ENCODE measurements around the gene DAZL. TPM values are rescaled to one million over a fixed set of nuclear protein-coding genes. Genes with fewer than 3 reads are reported as not detected.

DAZL gene
- total RNA-seq, 4 donors from 2014 or later: not detected

GRCh38 chr3:16546186-16547010 lies 58.8 kb downstream of the DAZL start:
- Histone ChIP-seq H3K36me3 (no peaks in the 10 kb centered on the region), H3K27ac (peak overlapping the region in 2 of 4 donors; percentile 34 to 63), H3K4me3 (no peak overlapping the region), H3K27me3 (peaks cover 0 to 2% (median 0%) of the 10 kb centered on the region in 4 donors), H3K4me1 (peaks cover 0 to 12% (median 6%) of the 10 kb centered on the region in 3 donors), H3K9me3 (no peaks in the 10 kb centered on the region)
- no peak for DNase-seq
- 76 to 87% methylated on average over 10 to 12 of the region's 12 CpGs for WGBS, 2 donors
- intact Hi-C loops (cut with DNase I): no loop called here
- no peak for TF ChIP-seq CTCF (IDR thresholded peaks at IDR 0.05)
- no peak for TF ChIP-seq POLR2A (IDR thresholded peaks at IDR 0.05)

GRCh38 chr3:16545413-16546185 lies 59.6 kb downstream of the DAZL start:
- 52 to 87% methylated on average over 8 to 10 of the region's 10 CpGs for WGBS, 2 donors
- H3K27ac ChIP-seq: peak overlapping the region in 2 of 4 donors; percentile 18 to 63

GRCh38 chr3:16543242-16543864 lies 61.9 kb downstream of the DAZL start:
- WGBS, 2 donors: 79 to 85% methylated on average over 6 of the region's 6 CpGs
- TF ChIP-seq POLR2A (IDR thresholded peaks at IDR 0.05) (no peak), CTCF (IDR thresholded peaks at IDR 0.05) (no peak)
- H3K27ac ChIP-seq: no peak overlapping the region

More at GRCh38 chr3:16545413-16546185, 59.6 kb downstream of the DAZL start:
- peaks cover 0 to 8% (median 5%) of the 10 kb centered on the region in 3 donors for H3K4me1 ChIP-seq
- peaks cover 0 to 5% (median 0%) of the 10 kb centered on the region in 4 donors for H3K27me3 ChIP-seq
- H3K36me3 ChIP-seq: no peaks in the 10 kb centered on the region
- no peak overlapping the region for H3K4me3 ChIP-seq
- no peak for TF ChIP-seq POLR2A (IDR thresholded peaks at IDR 0.05)
- no peak for TF ChIP-seq CTCF (IDR thresholded peaks at IDR 0.05)
- no peaks in the 10 kb centered on the region for H3K9me3 ChIP-seq
- intact Hi-C loops (cut with DNase I): no loop called here
- no peak for DNase-seq

GRCh38 chr3:16538507-16538906 lies 66.7 kb downstream of the DAZL start:
- Histone ChIP-seq H3K4me3 (no peak overlapping the region), H3K27ac (no peak overlapping the region), H3K36me3 (no peaks in the 10 kb centered on the region), H3K9me3 (no peaks in the 10 kb centered on the region), H3K4me1 (no peaks in the 10 kb centered on the region), H3K27me3 (peaks cover 0 to 13% (median 0%) of the 10 kb centered on the region in 4 donors)
- 67 to 80% methylated on average over 4 of the region's 4 CpGs for WGBS, 2 donors
- no peak for DNase-seq
- intact Hi-C loops (cut with DNase I): no loop called here
- no peak for TF ChIP-seq CTCF (IDR thresholded peaks at IDR 0.05)
- no peak for TF ChIP-seq POLR2A (IDR thresholded peaks at IDR 0.05)

More at GRCh38 chr3:16543242-16543864, 61.9 kb downstream of the DAZL start:
- Histone ChIP-seq H3K4me3 (no peak overlapping the region), H3K36me3 (no peaks in the 10 kb centered on the region), H3K27me3 (peaks cover 0 to 10% (median 0%) of the 10 kb centered on the region in 4 donors), H3K4me1 (no peaks in the 10 kb centered on the region), H3K9me3 (no peaks in the 10 kb centered on the region)
- intact Hi-C loops (cut with DNase I): no loop called here
- no peak for DNase-seq
